ENCODE results near the gene BUB3. TPM values are rescaled to one million over a fixed set of nuclear protein-coding genes. Genes with fewer than 3 reads are reported as not detected.

BUB3 gene
- total and polyA plus RNA-seq, 2 of the 13 experiments (the other 11 are each of a cell fraction or from before 2014, with no cell fraction given): 174 to 188 TPM

DNA sequence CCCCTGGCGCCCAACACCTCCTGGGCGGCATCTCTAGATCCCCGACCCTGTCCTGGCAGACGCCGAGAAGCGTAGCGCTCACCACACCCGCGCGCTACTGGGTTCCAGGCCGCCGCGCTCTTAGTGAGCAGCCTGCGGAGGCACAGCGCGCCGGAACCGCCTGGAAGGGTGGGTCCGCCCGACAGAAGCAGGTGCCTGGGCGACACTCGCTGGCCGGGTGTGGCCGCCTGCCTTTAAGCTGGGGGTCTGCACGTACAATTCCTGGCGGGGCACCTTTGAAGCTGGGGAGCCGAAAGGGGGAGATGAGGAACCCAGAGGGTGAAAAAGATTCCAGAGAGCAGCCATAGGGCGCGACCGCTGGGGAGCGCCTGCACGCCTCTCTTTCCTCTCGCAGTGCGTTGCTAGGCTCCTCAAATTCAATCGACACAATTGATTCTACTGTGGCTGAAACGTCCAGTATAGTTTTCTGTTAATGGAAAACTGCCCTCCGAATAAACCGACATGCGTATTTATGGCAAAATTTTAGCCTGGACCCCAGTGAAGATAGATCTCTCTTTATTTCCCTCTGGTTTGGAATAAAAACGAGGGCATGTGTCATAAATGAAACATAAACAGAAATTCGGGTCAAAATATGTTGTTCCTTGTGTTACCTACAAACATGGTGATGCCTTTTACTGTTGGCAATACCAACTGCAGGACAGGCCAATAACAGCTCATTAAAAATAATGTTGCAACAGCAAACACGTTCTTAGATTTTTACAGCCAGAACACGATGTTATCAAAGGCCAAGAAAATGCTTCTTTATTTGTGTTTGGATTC lies 13.8 kb upstream of the BUB3 start (continued):
- TF ChIP-seq, protein P1, sequence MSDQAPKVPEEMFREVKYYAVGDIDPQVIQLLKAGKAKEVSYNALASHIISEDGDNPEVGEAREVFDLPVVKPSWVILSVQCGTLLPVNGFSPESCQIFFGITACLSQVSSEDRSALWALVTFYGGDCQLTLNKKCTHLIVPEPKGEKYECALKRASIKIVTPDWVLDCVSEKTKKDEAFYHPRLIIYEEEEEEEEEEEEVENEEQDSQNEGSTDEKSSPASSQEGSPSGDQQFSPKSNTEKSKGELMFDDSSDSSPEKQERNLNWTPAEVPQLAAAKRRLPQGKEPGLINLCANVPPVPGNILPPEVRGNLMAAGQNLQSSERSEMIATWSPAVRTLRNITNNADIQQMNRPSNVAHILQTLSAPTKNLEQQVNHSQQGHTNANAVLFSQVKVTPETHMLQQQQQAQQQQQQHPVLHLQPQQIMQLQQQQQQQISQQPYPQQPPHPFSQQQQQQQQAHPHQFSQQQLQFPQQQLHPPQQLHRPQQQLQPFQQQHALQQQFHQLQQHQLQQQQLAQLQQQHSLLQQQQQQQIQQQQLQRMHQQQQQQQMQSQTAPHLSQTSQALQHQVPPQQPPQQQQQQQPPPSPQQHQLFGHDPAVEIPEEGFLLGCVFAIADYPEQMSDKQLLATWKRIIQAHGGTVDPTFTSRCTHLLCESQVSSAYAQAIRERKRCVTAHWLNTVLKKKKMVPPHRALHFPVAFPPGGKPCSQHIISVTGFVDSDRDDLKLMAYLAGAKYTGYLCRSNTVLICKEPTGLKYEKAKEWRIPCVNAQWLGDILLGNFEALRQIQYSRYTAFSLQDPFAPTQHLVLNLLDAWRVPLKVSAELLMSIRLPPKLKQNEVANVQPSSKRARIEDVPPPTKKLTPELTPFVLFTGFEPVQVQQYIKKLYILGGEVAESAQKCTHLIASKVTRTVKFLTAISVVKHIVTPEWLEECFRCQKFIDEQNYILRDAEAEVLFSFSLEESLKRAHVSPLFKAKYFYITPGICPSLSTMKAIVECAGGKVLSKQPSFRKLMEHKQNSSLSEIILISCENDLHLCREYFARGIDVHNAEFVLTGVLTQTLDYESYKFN (CRISPR knock-in tag; conservative IDR thresholded peaks at IDR 0.05): no peak; the same call in 1 of the 2 replicates
- no peak for TF ChIP-seq ZNF160 (CRISPR knock-in tag; IDR thresholded peaks at IDR 0.05)
- TF ChIP-seq ZNF441 (CRISPR knock-in tag; IDR thresholded peaks at IDR 0.05; ENCODE audit: borderline replicate concordance): no peak
- TF ChIP-seq, protein P2, sequence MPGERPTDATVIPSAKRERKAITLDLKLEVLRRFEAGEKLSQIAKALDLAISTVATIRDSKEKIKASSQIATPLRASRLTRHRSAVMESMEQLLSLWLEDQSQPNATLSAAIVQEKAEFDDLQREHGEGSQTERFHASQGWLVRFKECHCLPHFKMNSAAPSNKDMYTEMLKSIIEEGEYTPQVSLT (CRISPR knock-in tag; IDR thresholded peaks at IDR 0.05; ENCODE audit: borderline replicate concordance, low read depth): no peak
- TF ChIP-seq FOXK2 (IDR thresholded peaks at IDR 0.05): no peak
- TF ChIP-seq MYC (CRISPR knock-in tag; IDR thresholded peaks at IDR 0.05; ENCODE audit: borderline replicate concordance): no peak
- TF ChIP-seq ZSCAN31 (CRISPR knock-in tag; IDR thresholded peaks at IDR 0.05; ENCODE audit: low read depth): no peak
- no peak for TF ChIP-seq ZSCAN9 (CRISPR knock-in tag; IDR thresholded peaks at IDR 0.05; ENCODE audit: borderline replicate concordance)
- TF ChIP-seq, protein P3, sequence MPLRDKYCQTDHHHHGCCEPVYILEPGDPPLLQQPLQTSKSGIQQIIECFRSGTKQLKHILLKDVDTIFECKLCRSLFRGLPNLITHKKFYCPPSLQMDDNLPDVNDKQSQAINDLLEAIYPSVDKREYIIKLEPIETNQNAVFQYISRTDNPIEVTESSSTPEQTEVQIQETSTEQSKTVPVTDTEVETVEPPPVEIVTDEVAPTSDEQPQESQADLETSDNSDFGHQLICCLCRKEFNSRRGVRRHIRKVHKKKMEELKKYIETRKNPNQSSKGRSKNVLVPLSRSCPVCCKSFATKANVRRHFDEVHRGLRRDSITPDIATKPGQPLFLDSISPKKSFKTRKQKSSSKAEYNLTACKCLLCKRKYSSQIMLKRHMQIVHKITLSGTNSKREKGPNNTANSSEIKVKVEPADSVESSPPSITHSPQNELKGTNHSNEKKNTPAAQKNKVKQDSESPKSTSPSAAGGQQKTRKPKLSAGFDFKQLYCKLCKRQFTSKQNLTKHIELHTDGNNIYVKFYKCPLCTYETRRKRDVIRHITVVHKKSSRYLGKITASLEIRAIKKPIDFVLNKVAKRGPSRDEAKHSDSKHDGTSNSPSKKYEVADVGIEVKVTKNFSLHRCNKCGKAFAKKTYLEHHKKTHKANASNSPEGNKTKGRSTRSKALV (CRISPR knock-in tag; IDR thresholded peaks at IDR 0.05): peak; percentile 10; the same call in 1 of the 2 replicates
- TF ChIP-seq, protein P4, sequence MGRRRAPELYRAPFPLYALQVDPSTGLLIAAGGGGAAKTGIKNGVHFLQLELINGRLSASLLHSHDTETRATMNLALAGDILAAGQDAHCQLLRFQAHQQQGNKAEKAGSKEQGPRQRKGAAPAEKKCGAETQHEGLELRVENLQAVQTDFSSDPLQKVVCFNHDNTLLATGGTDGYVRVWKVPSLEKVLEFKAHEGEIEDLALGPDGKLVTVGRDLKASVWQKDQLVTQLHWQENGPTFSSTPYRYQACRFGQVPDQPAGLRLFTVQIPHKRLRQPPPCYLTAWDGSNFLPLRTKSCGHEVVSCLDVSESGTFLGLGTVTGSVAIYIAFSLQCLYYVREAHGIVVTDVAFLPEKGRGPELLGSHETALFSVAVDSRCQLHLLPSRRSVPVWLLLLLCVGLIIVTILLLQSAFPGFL (CRISPR knock-in tag; IDR thresholded peaks at IDR 0.05): no peak
- TF ChIP-seq FOXP1 (IDR thresholded peaks at IDR 0.05): no peak
- TF ChIP-seq FOXP1 (CRISPR knock-in tag; IDR thresholded peaks at IDR 0.05): no peak
- peak; percentile 40 for TF ChIP-seq STAG1 (CRISPR knock-in tag; IDR thresholded peaks at IDR 0.05)
- TF ChIP-seq, protein P5, sequence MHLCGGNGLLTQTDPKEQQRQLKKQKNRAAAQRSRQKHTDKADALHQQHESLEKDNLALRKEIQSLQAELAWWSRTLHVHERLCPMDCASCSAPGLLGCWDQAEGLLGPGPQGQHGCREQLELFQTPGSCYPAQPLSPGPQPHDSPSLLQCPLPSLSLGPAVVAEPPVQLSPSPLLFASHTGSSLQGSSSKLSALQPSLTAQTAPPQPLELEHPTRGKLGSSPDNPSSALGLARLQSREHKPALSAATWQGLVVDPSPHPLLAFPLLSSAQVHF (CRISPR knock-in tag; IDR thresholded peaks at IDR 0.05): no peak

Data from HepG2 (cell line).